Measurements from ENCODE around the gene CUBN.

- TF ChIP-seq EZH2 (IDR thresholded peaks at IDR 0.05; ENCODE audit: borderline replicate concordance, low read length) (no peak), CTCF (conservative IDR thresholded peaks at IDR 0.05 in 1 of 2, IDR thresholded peaks at IDR 0.05 in 1 of 2; ENCODE audit: extremely low read depth in 1 of 2, insufficient read depth in 1 of 2, low read depth in 1 of 2, low read length in 2 of 2) (peak; percentile 18 to 60)
These were observed 238.0 kb downstream of the CUBN start for GRCh38 chr10:16891375-16892313.

All from mammary epithelial cell (primary cell).